SJCRH30 (cell line): ENCODE measurements around the gene ENPP3. TPM values are rescaled to one million over a fixed set of nuclear protein-coding genes. Genes with fewer than 3 reads are reported as not detected.

ENCODE experiments used
- DNase-seq, 2 experiments: peaks; one replicate each; pipeline ENCODE4 v3.0.0-alpha.2; 2015 to 2020
- H3K27ac ChIP-seq: fragments of 250-450 bp; sonication (Bioruptor Pico); 2 replicates; pipeline ENCODE4 v1.5.1; 2020; ENCODE audit warnings: mild to moderate bottlenecking, moderate library complexity
- H3K27me3 ChIP-seq: fragments of 250-450 bp; sonication (Bioruptor Pico); 2 replicates; pipeline ENCODE4 v1.5.1; 2020; ENCODE audit warnings: mild to moderate bottlenecking, moderate library complexity
- H3K36me3 ChIP-seq: fragments of 250-450 bp; sonication (Bioruptor Pico); 2 replicates; pipeline ENCODE4 v1.5.1; 2020; ENCODE audit warnings: mild to moderate bottlenecking, moderate library complexity
- H3K4me1 ChIP-seq: fragments of 250-450 bp; sonication (Bioruptor Pico); 2 replicates; pipeline ENCODE4 v1.5.1; 2020; ENCODE audit warnings: mild to moderate bottlenecking, moderate library complexity
- H3K4me3 ChIP-seq: fragments of 250-450 bp; sonication (Bioruptor Pico); 2 replicates; pipeline ENCODE4 v1.5.1; 2020; ENCODE audit warnings: mild to moderate bottlenecking, moderate library complexity
- H3K9me3 ChIP-seq: fragments of 250-450 bp; sonication (Bioruptor Pico); replicated peaks from 2 replicates; pipeline ENCODE4 v1.5.1; 2020; ENCODE audit warnings: mild to moderate bottlenecking, moderate library complexity
- total RNA-seq: library from RNA; depleted of rRNA; stranded (reverse); fragments of >200 nt; shearing (Covaris generic); gene quantifications from 2 replicates; pipeline ENCODE4 v1.2.3, GENCODE V29; 2014; rRNA removed

Gene ENPP3
- total RNA-seq, 1 experiment from 2014 or later = 1.1 TPM

DNA sequence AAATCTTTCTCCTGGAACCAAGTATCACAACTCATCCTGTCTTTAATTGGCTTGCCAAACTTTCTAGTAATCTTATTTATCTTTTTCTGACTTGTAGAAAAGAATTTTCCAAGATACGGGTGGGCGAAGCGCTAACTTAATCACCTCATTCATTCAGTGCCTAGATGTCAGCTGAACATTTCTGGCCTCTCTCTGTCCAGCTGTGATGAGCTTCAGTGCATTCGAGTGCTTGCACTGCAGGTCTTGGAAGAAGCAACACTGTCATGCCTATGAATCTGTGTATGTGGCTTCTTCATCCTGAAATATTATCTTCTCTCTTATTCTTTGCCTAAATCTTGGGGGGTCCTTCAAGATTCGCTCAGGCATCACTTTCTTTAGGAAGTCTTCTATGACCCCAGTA lies 154.4 kb downstream of the ENPP3 start:
- H3K4me1 ChIP-seq = peaks cover 30% of the 10 kb centered on the region
- peak; percentile 17 to 52 for DNase-seq
- H3K4me3 ChIP-seq = peak overlapping the region; percentile 39
- peak overlapping the region; percentile 83 for H3K27ac ChIP-seq
- H3K9me3 ChIP-seq = no peaks in the 10 kb centered on the region
- no peaks in the 10 kb centered on the region for H3K36me3 ChIP-seq
- no peaks in the 10 kb centered on the region for H3K27me3 ChIP-seq

DNA sequence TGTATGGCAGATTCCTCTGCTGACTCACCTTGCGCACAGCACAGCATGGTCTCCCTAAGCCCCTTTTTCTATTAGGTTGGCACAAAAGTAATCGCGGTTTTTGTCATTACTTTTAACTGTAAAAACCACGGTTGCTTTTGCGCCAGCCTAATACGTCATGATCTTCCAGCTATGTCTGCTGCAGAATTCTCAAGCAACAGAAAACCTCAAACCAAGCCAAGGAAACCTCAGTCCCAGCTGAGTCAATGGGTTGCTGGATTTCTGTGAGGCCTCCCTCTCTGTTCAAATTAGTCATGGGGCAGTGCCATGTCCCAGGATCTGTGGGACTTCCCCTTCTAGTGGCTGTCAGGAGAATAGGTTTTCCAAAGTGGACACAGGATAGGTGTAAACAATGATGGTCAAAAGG lies 155.0 kb downstream of the ENPP3 start:
- DNase-seq = peak; percentile 78 to 88
- Histone ChIP-seq H3K4me3 (peak overlapping the region; percentile 39), H3K36me3 (no peaks in the 10 kb centered on the region), H3K27ac (peak overlapping the region; percentile 83), H3K27me3 (no peaks in the 10 kb centered on the region), H3K9me3 (no peaks in the 10 kb centered on the region), H3K4me1 (peaks cover 30% of the 10 kb centered on the region)

DNA sequence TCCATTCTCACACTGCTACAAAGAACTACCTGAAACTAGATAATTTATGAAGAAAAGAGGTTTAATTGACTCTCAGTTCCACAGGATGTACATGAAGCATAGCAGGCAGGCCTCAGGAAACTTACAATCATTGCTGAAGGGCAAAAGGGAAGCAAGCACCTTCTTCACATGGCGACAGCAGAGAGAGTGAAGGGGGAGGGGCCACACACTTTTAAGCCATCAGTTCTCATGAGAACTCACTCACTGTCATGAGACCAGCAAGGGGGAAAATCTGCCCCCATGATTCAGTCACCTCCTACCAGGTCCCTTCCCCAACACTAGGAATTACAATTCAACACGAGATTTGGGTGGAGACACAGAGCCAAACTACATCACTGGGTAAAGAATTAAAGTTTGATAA lies 158.3 kb downstream of the ENPP3 start:
- Histone ChIP-seq H3K4me3 (no peak overlapping the region), H3K4me1 (peaks cover 10% of the 10 kb centered on the region), H3K27ac (no peak overlapping the region), H3K36me3 (no peaks in the 10 kb centered on the region), H3K9me3 (no peaks in the 10 kb centered on the region), H3K27me3 (no peaks in the 10 kb centered on the region)
- no peak for DNase-seq

Other genes with a start within 250 kb of the ENPP3 start
- not detected in 2 replicates for gene ARG1, start 64.1 kb upstream of the ENPP3 start, total RNA-seq
- gene MED23, start 9.1 kb upstream of the ENPP3 start, total RNA-seq = 30.2 and 35.2 TPM in 2 replicates
- not detected in 2 replicates for gene OR2A4, start 64.1 kb downstream of the ENPP3 start, total RNA-seq
- not detected in 2 replicates for gene CTAGE9, start 73.7 kb downstream of the ENPP3 start, total RNA-seq
- gene ENPP1, start 170.7 kb downstream of the ENPP3 start, total RNA-seq = 30.4 and 34.0 TPM in 2 replicates